GM18508 (cell line): ENCODE data around the gene SAG.
"Not testable (repeated sequence)": the region's sequence is repeated elsewhere in the genome, so short reads cannot be mapped to it uniquely, and the experiment has no call there.

Experiments
- ATAC-seq: cut with Tn5 transposase; IDR thresholded peaks from one replicate; pipeline ENCODE4 v1.9.1; 2021; ENCODE audit warnings: moderate number of reproducible peaks; ENCODE audit not compliant: insufficient read depth, unreplicated experiment

The SAG gene

GRCh38 chr2:233328922-233329321 is 21.3 kb downstream of the SAG start:
- ATAC-seq: no peak

GRCh38 chr2:233329489-233330135 is 22.0 kb downstream of the SAG start:
- ATAC-seq: no peak

DNA sequence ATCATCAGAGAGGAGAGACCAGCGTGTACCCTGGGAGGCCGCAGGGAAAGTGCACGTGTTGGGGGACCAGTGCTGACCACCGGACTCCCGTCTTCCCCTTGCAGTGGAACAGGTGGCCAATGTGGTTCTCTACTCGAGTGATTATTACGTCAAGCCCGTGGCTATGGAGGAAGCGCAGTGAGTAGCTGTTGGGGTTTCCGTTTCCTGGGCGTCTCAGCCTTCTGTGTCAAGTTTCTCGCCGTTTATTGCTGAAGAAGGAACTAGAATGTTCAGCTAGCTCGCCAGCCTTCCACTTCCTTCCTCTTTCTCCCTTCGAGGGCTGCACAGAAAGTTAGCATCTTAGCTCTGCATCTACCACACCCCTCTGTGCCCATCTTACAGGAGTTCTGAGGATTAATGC is 23.9 kb downstream of the SAG start:
- ATAC-seq: peak; percentile 63

- no peak for ATAC-seq
These were observed 24.5 kb downstream of the SAG start for GRCh38 chr2:233332125-233332524.

DNA sequence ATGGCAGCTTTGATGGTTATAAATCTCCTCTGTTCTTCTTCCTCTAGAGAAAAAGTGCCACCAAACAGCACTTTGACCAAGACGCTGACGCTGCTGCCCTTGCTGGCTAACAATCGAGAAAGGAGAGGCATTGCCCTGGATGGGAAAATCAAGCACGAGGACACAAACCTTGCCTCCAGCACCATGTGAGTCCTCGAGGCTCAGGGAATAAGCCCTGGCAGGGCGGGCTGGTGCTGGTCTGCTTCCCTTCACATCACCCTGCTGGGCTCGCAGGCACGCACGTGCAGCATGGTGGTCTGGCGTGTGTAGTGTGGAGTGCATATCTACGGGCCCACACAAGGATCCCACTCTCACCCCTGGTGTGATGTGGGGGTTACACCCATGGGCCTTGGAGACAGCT is 27.3 kb downstream of the SAG start:
- ATAC-seq: no peak

DNA sequence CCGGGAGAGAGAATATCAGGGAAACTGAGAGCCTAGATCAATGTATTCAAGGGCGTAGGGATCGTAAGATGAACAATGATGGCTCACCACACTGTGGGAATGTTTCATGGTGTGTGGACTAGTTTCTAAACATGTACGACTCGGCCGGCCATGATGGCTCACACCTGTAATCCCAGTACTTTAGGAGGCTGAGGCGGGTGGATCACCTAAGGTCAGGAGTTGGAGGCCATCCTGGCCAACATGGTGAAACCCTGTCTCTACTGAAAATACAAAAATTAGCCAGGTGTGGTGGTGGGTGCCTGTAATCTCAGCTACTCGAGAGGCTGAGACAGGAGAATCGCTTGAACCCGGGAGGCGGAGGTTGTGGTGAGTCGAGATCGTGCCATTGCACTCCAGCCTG is 28.5 kb downstream of the SAG start:
- ATAC-seq: not testable (repeated sequence)

- ATAC-seq: no peak
These were observed 28.9 kb downstream of the SAG start for GRCh38 chr2:233336541-233336940.

DNA sequence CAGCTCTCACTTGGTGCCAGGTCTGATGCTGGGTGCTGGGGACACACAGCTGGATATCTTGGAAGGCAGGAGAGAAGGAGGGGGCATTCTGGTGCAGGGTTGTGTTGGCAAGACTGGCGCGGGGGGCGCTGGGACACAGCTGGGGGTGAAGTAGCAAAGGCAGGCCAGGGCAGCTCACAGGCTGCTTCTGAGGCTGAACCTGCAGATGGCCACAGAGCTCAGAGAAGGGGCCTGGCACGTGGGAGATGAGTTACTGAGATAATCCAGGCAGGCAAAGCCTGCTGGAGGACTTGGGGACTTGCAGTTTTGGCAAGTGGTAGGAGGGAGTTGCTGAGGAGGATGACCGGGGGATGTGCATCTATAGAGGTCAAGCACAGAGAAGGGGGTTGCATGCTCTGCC is 30.4 kb downstream of the SAG start:
- no peak for ATAC-seq

DNA sequence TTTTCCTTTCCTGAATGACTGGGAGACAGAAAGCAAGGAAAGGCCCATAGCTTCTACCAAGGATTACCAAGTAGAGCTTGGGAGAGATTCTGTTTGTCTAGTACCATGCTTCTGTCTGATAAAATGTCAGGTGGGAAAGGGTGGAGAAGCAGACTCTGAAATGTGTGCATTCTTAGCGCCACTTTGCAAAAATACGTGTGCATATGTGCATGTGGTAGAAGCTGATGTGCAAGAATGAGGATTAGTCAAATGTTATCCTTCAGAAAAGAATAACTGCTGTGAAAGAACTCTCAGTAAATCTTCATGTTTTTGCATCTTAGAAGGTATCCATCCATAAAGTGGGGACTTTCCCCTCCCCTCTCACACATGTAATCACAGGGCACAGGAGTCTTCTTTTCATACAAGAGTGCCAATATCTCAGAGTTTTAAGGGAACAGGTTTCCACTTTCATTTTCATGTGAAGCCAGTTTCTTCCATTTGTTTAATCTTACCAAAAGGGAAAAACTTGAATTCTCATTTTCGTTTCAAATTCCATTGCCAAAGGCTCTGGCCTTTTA is 31.3 kb downstream of the SAG start:
- ATAC-seq: no peak

DNA sequence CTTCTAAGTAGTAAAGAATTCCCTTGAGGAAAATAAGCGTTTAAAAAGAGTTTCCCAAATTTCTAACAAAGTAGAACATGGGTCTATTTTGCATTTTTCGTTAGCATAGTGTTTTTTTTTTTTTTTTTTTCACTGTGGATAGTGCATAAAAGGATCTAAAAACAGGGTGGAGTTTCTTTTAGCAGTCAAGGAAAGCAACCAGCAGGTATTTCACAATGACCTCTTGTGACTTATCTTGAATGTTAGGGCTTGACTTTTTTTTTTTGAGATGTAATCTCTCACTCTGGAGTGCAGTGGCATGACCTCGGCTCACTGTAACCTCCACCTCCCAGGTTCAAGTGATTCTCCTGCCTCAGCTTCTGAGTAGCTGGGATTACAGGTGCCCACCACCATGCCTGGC is 31.8 kb downstream of the SAG start:
- ATAC-seq: no peak

- no peak for ATAC-seq
These were observed 33.7 kb downstream of the SAG start for GRCh38 chr2:233341296-233341695.

DNA sequence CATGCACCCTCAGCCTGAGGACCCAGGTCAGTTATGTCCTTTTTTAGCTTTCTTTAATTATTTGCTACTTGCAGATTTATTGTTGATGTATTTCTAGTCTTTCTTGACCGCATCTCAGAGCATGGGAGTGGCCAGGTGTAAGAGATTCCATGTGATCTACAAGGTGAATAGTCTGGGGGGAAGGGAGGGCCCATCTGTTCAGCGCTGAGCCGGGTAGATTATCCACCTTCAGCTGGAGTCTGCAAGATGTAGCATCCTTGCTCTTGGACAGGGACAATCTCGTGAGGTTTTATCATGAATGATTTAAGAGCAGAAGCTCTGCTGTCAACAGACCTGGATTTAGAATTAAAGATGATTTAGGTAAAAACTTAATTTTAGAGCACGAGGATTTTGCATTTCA is 34.7 kb downstream of the SAG start:
- no peak for ATAC-seq

GRCh38 chr2:233343171-233343705 is 35.6 kb downstream of the SAG start:
- no peak for ATAC-seq

- ATAC-seq: no peak
These were observed 38.8 kb downstream of the SAG start for GRCh38 chr2:233346376-233346775.

DNA sequence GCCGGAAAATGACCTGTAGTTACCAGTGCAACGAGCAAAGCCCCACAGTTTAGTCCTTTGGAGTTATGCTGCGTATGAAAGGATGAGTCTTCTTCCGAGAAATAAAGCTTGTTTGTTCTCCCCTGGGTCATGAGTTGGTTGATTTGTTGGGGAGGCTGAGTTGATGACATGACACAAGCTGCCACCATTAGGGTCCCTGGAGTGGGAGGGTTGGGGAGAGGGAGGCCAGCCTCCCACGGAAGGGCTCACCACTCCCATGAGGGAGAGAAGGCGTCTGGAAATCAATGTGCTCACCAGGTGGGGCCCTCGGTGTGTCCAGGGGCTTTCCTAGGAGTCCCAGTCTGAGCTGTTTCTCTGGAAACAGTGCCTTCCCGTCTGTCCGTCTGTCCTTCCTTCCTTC is 39.3 kb downstream of the SAG start:
- ATAC-seq: no peak

DNA sequence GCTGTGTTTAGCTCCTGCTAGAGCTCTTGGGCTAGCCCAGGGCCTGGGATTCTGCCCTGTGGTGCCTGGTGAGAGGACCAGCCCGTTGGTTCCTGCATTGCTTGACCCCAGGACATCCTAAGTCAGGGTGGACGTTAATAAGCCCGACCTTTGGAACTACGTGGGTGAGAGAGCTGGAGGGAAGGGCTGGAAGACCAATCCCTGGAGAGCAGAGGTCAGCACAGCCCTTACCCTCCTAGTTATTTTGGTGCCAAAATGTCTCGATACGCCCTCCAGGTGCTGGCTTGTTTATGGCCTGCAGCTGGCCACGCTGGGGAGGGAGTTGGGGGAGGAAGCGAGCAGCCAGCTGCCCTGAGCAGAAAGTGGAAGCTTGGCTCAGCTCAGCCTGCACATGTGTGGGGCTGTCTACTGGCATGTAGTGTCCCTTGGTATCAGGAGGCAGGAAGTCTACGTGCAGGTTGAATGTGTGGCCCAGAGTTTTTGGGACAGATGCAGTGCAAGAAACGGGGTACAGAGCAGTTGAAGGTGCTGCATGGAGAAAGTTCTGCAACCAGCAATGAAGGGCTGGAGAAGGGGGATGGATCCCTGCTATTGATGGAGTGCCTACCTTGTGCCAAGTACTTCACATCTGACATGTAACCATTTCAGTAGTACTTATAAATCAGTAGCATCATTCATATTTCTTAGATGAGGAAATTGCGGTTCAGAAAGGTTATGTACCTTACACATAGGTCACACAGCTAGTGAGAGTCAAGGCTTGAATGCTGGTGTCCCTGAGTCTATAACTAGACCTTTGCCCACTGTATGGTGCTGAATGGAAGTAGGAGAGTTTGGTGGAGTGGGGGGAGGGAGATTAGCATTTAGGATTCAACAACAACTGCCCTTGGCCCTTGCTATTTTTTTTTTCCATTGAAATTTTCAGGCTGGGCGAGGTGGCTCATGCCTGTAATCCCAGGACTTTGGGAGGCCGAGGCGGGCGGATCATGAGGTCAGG is 41.7 kb downstream of the SAG start:
- ATAC-seq: no peak

DNA sequence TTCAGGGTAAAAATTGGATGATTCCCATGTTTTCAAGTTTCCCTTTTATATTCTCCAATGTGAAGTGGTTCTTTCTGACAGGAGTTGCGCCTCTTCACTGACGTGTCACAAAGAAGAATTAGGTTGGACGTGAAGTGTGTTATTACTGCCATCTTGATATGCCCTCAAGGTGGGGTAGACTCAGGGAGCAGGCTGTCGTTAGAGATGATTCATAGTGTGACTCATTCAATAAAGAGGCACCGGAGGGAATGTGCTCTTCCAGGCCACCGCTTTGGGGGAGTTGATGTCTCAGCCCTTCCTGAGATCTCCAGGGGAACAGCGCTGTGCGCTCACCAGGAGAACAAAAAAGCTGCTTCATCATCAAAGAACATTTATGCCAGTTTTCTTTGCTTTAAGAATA is 43.1 kb downstream of the SAG start:
- ATAC-seq: no peak

DNA sequence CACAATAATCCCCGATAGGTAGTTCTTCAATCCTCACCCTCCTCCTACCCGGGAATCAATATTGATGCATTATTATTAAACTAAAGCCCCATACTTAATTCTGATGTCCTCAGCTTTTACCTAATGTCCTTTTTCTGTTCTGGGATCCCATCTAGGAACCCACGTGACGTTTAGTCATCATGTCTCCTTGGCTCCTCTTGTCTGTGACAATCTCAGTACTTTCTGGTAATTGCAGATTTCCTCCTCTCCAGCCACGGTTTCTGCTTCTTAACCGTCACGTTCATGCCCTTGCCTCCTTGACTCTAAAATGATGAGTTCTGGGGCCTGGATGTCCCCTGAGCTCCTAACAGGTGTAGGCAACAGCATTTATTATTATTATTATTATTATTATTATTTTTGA is 43.8 kb downstream of the SAG start:
- ATAC-seq: no peak

DNA sequence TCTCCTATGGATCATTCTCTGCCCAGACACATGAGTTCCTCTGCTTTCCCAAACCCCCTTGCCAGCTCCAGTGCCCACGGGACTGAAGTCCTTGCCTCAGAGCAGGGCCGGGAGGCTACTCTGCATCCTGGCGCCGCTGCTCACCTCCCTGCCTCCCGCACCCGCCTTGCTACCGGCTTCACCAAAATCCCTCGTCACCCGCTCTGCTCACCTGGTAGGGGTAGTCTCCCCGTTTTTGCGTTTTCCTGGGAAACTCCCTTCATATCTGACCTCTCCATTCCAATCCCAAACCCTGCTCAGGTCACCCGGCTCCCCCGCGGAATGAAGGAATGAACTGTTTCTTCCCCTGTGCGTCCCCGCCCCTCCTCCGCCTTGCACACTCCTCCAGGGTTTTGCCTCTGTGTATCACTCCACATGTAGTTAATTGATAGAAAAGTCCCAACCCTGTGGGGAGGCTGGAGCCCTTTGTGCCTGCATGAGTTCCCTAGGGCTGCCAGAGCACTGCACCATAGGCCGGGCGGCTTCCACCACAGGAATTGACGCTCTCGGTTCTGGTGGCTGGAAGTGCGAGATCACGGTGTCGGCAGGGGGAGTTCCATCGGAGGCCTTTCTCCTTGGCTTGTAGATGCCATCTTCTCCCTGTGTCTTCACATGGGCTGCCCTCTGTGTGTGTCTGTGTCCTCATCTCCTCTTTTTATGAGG is 44.7 kb downstream of the SAG start:
- ATAC-seq: no peak

- no peak for ATAC-seq
These were observed 45.6 kb downstream of the SAG start for GRCh38 chr2:233353101-233353768.
